Ureter (tissue), 1 donor: ENCODE measurements around the gene XPNPEP1. TPM values are rescaled to one million over a fixed set of nuclear protein-coding genes. Genes with fewer than 3 reads are reported as not detected.

ENCODE experiments used
- DNase-seq: peaks from one replicate; pipeline ENCODE4 v3.0.0-alpha.2; 2020; ENCODE audit warnings: low spot score
- total RNA-seq: library from RNA; stranded (reverse); gene quantifications from one replicate; pipeline ENCODE4 v1.2.4, GENCODE V29; 2023
- donor health status: DM: yes; HTN: yes; CAD: no.

The XPNPEP1 gene
- total RNA-seq, 1 donor from 2014 or later: 106 TPM

DNA sequence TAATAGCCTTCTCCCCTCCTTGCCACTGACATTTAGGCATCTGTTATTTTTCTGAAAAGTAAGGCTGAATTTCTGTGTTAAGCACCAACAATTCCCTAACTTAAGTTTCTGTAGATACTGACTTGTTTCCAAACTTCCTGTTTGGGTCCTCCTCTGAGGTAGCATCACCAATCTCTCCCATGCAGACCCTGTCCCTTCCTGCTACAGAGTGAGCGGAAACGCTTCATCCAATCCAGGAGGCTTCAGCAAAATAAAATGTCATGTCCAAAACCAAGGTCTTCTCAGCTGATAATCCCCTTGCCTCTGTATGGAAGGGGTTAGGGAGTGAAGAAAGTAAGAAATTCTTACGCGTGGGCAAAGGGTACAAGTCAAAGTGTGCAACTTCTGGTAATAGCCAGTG, 29.9 kb downstream of the XPNPEP1 start:
- DNase-seq: no peak

DNA sequence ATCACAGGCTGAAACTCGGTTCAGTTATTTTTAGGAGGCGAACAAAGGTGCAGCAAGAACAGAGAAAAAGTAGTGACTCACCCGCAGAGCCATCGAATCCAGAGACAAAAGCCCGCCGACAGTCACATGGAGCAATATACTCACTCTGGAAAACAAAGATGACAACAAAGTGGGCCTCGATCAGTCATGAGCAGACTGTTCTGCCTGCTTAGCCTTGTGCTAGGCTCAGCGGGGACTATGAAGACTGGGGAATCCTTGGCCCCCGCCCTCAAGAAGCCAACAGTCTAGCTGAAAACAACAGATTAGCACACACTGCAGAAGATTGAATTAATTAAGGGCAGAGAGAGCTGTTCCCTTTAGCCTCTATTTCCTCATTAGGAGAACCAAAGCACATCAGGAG, 30.4 kb downstream of the XPNPEP1 start:
- DNase-seq: no peak

DNA sequence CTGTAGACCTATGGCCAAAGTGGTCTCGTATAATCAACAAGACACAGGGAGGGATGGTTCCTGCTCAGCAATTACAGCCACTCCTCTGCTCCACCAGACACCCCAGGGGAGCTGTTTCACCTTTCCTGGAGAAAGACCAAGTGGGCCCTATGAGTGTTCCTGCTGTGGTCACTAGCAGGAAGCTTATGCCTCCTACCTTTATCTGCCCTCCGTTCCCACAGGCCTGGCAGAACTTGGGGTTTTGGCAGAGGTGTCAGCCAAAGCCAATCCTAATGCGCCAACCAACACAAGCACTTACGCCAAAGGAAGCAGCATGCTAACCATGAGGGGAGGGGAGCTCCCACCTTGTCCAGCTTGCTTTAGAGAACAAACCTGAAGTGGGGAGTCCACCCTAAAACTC, 31.2 kb downstream of the XPNPEP1 start:
- no peak for DNase-seq

DNA sequence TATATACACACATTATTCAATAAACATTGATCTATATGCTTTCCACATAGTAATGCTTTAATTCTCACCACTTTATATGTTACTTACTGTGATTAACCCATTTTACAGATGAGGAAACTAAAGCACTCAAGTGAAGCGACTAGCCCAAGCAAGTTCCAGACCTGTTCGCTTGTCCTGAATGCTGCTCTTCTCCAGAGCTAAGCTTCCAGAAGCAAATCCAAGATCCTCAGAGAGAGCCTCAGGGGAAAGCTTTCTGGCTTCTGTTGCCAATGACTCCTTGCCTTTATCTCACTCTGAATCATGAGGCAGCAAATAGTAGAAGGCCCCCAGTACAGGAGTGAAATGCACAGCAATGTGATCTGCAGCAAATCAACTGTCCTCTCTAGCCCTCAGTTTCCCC, 32.2 kb downstream of the XPNPEP1 start:
- no peak for DNase-seq

DNA sequence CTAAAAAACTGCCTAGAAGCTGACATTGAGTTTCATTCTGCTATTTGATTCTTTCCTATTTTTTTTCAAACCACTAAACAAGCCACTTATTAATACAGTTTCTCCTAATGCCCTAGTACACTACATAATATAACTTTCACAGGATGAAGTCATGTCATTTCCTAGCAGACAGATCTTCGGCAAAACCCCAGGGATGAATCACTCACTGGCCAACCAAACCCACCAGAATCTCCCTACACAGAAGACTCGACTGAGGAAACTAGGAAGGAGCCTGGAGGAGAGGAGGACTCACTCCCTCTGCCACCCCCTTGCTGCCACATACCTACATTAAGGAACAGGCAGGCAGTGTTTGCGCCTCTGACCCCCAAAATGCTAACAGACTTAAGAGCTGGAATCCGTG, 33.4 kb downstream of the XPNPEP1 start:
- DNase-seq: no peak

DNA sequence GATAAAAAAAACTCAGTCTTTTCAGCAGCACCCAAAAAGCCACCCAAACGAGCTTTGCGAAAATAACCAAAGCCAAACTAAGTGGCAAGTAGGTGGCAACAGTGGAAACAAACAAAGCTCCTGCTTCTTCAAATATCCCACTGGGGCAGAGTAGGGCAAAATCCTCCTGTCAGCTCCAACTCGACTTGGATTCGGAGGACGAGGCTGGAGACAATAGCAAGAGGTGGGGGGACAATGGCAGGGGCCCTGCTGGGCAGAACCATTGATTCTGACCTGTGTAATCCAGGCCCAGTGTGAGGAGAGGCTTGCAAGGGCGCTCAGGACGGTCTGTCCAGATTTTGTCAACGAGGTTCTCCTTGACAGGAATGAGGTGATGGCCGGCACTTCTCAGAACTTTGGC, 35.5 kb downstream of the XPNPEP1 start:
- DNase-seq: no peak

DNA sequence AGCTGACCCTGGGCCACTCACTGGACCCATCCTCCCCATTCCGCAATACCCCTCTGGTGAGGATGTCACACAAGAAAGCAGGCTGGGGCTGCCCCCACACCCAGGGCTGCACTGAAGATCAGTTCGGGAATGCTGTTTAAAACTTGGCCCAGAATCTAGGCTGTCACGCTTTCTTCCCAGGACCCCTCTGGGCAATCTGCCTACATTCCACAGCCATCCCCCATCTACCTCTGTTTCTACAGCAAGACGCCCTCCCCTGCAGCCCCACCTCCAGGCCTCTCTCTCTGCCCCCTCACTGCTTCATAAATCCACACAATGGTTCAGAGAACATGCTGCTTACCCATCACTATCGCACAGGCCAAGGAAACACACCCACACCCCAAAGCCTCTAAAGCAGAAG, 36.1 kb downstream of the XPNPEP1 start:
- DNase-seq: no peak

DNA sequence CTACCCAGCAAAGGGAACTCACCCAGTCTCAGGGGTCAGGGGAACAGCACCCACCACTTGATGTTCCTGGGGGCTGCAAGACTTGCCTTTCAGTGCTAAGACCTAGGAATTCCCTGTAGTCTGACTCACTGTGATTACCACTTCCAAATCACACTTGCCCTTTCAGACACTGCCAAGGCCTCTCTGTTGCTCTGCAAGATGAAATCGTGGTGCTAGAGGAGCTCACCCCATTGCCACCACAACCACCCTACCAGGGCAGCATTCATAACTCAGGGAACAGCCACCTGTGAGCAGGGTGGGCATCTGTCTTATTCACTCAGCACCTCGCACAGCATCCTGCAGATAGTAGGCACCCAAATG, 36.5 kb downstream of the XPNPEP1 start:
- DNase-seq: no peak

DNA sequence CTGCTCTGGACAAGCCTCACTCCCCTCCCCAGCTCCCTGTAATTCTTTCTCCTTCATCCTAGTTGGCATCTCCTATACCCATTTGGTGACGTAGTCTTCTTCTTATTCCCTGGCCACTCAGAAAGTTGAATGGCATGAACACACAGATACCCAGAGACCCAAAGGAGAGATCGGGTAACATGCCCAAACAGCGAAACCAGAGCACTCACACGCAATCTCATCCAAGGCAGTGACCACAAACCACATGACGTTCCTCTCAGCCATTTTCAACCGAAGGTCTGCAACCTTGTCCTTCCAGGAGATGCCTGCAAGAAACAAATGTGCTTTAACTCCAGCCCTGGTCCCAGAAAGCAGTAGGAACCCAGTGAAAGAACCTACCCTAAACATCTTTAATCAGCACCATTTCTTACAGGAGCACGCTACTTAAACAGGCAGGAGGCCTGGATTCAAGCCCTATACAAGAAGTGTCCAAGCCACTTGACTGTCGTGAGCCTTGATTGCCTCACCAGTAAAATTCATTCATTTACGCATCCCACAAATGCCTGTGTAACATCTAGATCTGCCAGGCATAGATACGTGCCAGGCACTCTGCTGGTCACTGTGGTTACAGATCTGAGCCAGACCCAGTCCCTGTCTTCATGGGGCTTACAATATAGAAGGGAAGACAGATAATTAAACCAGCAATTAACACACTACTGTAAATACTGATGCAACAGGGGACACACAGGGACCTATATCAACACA, 37.1 kb downstream of the XPNPEP1 start:
- DNase-seq: no peak

DNA sequence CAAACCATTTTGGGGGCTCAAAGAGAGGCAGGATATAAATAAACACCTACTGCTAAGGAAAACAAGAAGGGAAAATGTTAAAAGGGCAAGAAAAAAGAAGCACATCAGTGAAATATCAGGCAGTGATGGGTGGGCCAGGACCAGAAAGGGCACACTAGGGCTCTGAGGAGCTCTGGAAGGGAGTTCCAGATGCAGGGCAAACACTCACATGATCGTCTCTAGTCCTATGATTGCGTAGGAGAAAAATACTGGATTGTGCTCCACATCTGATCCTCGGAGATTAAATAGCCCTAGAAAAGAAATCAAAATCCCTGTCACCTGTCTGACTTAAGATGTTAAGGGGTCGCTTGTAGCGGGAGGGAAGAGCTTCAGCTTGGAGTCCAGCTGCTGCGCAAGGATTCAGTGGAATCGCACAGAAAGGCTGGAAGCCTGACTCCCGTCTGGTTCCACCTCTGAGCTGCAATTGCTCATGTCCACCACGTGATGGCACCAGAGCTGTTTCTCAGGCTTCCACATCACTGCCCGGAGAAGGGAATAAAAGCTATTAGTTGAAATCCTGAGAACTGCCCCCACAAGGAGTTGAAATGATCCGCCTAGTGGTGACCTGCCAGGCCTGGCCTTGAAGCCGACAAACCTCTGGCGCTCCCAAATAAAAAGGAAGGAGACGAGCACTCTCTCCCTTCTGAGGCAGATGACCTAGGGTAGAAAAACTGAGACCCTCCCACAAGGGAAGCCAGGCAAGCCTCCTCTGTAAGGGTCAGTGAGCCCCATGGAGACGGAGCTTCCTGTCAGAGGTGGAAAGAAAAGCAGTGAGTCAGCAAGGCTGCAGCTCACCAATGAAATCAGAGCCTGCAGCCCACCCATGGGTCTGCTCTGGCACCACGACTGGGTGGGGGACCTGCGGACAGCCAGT, 39.2 kb downstream of the XPNPEP1 start:
- DNase-seq: peak; percentile 75

DNA sequence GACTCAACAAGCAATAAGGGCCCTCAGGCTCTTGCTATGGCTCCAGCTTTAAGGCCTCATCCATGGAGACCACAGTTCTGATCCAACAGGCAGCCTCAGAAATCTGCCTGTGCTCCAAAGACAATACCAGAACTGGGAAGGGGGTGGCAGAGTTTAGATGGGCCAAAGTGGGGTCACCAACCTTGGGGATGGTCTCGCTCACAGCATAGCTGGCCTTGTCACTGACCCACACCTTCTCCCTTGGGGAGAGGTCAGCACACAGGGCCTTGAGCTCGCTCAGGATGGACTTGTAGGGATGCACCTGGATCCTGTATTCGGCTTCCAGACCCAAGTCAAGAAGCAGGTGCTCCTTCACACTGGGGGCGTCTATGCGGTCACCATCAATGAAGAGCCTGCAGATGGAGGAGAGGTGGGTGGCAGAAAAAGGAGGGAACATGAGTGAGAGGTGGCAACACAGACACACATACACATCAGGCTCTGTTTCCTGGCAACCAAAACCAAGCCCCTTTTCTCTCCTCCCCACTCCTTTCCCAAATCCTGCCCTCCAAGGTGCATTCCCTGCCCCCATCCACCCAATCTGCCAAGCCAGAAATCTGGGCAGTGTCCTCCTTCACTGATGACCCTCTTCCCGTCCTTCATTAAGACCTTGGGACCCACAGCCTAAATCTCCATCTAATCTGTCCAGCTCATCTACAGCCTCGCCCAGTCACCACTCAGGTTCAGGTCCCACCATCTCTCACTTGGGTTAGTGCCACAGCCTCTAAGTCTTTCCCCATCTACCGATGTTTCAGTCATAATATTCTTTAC, 40.9 kb downstream of the XPNPEP1 start:
- DNase-seq: no peak

DNA sequence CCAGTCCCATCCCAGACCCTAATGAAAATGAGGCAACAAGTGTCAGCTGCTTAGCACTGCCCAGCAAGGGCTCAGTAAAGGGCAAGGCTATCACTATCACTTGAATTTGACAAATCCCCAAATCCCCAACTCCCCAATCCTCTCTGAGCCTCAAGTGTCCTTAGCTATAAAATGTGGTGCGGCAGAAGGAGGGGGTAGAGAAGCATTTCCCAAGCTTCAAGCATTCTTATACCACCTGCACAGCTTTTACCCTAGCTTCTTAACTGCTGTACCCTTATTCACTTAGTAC, 41.6 kb downstream of the XPNPEP1 start:
- no peak for DNase-seq

DNA sequence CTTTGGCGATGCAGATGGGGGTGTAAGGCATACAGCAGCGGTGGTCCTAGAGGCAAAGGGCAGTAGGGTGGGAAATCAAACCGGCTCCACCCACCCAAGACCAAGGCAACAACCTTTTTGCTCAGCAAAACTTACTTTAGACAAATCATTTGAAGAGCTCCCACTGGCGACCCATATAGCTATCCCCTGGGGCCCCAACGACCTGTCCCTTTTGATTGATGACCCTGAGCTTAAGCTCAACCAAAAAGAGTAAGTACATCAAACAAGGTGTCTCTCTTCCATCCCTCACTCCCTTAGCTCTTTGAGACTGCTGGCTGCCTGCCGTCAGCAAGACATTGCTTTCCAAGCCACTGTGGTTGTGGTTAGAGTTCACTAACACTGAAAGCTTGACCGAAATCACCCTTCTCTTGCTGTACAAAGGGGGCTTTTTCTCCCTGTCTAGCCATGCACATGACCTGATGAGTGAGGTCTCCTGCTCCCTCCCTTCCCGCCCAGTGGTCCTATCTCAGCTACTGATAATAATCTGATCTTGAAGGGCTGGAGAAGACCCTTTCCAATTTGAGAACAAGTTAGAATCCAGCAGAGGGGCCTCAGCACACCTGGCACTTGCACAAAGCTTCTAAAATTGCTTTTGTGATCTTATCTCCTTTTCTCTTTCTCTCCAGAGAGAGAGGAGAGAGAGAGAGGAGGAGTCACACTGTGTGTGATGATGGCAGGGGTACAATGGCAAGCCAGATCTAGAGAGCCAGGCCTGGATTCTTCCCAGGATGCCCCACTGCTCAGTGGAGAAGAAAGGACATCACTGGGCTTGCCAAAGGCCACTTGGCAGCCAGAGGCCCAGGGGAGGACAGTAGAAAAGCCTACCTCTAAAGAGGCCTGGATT, 42.2 kb downstream of the XPNPEP1 start:
- DNase-seq: no peak

DNA sequence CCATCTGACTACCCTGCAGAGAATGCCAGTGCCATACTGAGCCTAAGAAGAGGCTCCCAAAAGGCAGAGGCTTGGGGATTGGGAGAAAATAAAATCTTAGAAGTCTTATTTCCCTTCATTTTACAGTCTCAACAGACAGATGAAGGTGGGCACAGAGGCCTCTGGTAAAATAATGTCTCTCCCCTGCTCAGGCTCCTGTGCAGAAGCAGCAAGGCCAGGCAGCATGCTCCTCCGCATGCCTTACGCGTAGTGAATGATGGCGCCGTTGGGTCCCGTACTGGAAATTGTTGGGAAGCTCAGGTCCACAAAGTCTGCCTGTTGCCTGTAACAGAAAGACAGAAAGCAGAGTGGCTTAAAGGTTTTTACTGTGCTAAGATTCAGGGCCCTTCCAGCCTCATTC, 45.8 kb downstream of the XPNPEP1 start:
- DNase-seq: no peak

DNA sequence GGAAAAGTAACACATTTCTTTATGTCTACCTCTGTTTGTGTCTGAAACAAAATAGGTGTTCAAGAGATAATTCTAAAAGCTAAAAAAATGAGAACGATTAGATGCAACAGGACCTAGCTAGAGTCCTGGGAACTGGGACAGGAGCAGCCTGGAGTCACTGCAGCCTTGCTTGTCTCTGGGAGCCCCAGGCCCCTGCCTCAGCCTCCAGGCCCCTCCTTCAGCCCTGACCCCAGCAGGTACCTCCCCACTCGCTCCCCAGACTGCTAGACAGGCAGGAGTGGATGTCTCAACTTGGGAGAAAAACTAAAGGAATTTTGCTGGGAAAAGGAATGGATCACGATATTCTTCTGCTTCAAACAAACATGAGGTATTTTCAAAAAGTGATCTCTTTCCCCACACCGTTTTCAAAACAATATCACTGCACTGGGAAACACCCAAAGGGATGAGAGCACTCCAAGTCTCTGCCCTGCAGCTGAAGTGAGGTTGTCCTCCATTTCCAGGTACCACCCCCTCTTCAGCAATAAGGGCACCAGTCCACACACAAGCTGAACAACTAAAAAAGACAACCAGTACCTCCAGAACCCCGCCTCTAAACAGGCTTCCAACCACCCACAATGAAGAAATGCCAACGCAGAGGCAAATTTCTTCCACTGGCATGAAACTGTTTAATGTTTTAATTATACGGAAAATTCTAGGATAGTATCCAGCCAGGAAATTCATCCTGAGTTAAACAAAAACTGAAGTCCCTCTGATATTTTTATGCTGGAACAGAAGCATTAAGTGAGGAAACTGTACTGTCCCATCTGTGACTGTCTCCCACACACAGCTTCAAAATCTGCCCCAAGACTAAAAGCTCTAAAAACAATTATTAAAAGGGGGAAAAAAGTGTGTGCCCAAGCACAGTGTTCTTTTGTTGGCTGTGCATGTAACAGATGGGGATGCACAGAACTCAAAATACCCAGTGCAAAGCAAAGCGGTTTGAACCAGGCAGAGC, 47.2 kb downstream of the XPNPEP1 start:
- DNase-seq: no peak

DNA sequence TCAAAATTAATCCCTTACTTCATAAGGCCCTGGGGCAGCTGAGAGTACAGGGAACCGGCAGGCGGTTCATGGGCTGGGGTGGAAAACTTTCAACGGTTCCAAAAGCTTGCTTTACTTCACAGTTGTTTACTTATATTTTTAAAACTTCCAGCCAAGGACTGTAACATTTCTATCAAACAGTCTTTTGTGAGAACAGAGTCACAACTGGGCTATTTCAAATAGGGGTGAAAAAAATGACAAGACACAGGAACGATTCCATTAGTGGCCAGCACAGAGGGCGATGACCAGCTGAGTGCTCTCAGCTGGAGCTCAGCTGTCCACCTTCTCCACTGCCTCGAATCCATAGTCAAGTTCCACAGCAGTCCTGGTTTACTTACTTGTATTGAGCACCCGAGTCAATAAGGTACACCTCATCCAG, 48.2 kb downstream of the XPNPEP1 start:
- DNase-seq: no peak

DNA sequence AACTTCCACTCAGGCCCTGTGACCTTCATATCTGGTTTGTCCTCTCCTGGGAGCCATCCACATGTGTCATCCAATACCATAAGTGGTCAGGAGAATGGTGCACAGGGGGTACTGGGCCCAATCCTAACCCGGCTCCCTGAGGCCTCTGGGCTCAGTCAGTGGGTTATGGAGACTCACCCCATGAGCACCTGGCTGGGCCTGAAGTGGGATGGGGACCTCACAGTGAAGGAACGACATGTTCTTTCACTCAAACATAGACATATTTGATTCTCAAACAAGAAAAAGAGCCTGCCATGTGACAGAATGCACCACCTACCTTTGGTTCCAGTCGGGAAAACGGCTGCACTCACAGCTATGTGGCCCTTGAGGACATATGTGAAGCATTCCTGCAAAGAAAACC, 51.8 kb downstream of the XPNPEP1 start:
- no peak for DNase-seq

DNA sequence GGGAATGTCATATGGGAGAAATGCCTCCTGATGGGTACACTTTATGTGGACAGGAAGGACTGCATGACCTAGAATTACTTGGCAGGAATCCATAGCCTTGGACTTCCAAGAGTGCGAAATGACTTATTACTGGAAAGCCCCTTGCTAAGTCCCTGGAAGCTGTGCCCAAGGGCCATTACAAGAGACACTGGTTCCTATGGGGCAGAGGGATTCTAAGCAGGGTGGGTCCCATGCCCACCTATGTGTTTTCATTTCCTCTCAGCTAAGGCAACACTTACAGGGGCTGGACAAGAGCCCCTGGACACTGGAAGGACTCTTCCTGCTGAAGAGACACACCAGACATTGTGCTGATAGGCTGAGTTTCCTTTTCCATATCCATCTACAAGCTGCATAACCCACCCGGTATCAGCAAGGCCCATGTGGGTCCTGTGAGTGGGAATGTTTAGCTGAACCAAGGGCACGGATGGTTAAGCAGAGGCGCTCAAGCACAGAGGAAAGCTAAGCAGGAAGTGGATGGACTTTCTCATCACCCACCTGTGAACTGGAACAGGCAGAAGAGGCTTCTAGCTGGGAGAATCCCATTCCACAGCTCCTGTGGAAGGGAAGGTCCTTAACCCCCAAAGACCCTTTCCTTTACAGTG, 56.2 kb downstream of the XPNPEP1 start:
- no peak for DNase-seq

DNA sequence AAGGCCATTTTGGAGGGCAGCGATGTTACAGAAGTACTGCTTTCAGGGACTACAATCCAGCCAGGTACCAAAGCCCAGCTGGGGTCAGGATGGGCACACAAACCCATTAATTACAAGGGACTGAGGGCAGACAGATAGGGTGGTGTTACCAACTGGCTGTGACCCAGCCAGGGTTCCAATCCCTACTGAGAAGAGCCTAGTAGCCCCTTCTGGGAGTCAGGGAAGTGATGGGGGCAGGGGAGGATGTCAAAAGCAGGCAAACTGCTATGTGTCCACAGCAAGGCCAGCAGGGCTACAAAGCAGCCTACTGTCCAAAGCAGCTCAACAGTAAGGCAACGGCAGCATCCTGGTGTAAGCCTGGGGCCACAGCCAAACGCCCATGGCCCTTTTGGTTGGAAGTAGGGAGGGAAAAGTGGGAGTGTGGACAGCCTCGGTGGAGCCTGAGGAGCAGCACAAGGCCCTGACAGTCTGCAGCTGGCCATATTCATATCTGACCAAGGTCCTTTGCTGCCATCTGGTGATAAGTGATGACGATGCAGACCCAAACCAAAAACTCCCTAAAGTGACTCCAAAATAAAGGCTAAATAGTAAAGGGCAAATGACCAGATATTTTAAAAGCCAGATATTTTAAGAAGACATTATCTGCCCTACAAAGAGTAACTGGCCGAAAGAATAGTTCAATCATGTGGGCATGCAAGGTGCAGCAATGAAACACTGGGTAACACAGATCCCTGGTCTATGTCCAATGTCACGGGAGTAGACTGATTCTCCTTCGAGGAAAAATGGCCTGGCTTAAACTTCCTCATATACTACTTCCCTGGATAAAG, 56.9 kb downstream of the XPNPEP1 start:
- DNase-seq: no peak
